GM21529 (cell line): ENCODE measurements around the gene POC1B.

Experiments
- ATAC-seq: cut with Tn5 transposase; IDR thresholded peaks from one replicate; pipeline ENCODE4 v1.9.1; 2021; ENCODE audit not compliant: unreplicated experiment

POC1B gene

DNA sequence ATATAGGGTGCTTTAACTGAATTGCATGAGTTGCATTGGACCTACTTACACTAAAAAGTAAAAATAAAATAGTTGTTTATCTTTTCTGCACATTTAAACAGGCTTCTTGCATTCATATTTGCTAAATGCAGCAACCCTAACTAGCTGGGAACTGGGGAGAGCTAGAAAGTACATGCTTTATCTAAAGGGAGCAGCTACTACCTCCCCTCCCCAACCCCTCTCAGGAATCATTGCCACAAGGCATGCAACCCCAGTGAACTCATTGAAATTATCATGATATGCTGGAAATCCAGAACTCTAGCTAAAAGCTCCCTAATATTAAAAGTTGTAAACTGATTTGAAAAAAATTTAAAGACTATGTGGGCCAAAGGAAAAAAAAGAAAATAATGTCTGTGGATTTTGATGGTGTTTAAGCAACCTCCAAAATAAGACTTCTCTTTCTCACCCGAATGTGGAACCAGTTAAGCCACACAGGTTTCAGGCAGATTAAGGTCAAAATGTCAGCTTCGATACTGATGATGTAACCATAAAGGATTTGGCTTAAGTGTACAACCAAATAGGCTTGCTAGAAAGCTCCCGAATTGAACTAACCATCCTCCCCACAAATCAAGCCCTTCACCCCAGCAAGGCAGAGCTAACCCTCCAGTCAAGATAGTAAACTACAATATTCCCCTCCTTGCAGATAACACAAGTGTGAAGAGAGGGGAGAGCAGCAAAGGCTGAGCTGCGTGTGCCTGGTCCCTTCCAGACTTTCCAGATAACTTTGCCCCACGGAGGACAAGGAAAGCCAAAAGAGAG is 13.8 kb upstream of the POC1B start:
- no peak for ATAC-seq

GRCh38 chr12:89538897-89539296 is 13.1 kb upstream of the POC1B start:
- no peak for ATAC-seq

GRCh38 chr12:89537389-89537788 is 11.5 kb upstream of the POC1B start:
- no peak for ATAC-seq

DNA sequence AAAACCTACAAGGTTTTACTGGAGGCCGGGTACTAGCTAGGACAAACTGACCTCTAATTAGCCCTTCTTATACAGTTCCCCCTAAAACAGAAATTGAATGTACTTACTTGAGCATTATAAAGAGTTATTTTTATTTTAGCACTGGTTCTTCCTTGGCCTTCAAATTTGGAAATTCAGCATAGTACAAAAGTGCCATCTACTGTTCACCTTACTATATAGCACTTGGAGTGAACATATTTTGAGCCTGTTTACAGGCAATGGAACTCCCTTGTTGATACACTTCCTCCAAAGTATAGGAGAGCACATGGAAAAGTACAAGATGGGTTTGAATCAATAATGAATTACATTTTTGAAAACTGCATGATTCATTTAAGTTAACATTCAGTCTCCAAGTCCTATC is 3.9 kb upstream of the POC1B start:
- ATAC-seq: no peak

- no peak for ATAC-seq
Observed at GRCh38 chr12:89528434-89528833, 2.6 kb upstream of the POC1B start.

DNA sequence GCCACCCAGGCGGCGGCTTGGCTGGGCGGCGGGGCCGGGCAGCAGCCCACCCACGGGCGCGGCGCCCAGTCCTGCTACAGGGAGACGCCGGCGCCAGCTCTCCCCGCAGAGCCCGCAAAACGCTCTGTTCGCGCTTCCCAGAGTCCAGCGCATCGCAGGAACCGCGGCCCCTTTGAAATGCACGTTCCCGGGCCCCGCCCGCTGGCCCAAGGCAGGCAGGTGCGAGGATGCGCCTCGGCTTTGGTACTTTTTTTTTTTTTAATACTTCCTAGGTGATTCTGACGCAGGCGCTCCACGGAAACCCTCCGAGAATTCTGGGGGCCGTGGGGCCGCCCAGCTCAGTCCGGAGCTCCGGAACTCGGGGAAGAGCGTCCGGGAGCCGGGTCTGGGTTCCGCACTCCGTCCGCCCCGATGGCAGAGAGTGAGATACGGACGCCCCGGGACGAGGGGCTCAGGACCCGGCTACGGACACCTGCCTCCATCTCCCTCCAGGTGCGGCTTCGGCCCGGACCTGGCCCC is 483 bp downstream of the POC1B start:
- peak; percentile 33 for ATAC-seq

- peak; percentile 68 for ATAC-seq
Observed at GRCh38 chr12:89524541-89525304, 1.1 kb downstream of the POC1B start, which contains the start of gene GALNT4. TSS of gene GALNT4 (minus strand) at chr12:89524796. CDS start at chr12:89524549, 247 bp downstream.

DNA sequence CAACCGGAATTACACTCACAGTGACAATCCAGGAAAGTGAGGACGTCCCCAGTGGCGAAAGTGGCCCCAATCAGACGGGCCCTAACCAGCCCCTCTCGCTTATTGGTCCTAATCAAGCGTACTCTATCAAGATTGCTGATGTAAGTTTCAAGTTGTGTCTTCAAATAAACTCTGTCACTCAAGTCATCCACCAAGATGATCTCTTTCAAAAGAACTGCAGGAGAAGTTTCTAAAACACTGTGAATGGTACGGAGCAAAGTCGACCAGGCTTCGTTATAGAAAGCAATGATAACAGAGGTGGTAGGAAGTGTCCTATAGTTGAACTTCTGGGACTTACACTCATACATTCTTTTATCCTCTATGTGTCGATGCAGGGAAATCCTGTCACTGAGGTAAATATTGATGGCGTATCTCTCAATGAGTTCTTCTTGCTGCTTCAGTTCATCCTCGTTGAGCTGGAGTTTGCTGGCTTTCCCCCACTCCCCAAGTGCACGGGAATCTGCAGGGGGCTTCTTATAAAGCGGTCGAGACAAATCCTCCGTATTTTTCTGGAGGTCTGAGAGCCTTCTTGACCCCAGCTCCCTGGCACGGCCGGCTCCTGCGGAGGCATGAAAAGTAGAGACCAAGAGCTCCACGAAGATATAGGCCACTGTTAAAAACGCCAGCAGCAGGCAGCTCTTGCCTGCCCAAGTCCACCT is 1.9 kb downstream of the POC1B start:
- no peak for ATAC-seq

DNA sequence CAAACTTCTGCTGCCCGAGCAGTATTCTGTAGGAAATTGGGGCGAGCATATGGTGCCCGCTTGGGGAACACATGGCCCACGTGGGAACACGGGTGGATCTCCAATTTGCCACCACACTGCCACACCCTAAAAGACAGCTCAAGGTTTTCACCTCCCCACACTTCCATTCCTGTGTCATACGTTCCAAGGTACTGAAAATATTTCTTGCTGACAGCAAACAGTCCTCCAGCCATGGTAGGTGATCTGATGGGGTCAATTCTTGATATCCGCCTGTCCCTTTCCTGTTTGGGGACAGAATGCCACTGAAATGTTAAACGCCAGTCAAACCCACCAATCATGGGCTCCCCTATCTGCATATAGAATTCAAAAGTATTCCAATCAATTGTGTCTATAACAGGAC is 2.5 kb downstream of the POC1B start:
- ATAC-seq: no peak

- no peak for ATAC-seq
Observed at GRCh38 chr12:89521364-89522223, 4.3 kb downstream of the POC1B start.

DNA sequence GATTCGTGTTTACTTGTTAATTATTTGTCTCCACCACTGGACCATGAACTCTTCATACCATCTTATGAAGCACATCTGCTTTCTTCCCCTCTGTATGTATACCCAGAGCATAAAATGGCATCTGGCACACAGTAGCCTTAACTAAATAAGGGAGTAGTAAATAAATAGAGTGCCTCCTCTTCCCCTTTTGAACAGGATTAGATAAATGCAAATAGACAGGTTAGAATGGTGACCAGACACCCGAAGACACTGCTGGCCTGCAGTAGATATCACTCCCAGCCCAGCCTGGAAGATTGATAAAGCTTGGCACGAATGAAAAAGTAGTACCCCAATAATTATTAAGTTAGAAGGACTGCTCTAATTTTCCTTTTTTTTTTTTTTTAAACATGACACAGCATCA is 8.1 kb downstream of the POC1B start:
- ATAC-seq: no peak

GRCh38 chr12:89516633-89517032 is 9.2 kb downstream of the POC1B start:
- ATAC-seq: no peak

DNA sequence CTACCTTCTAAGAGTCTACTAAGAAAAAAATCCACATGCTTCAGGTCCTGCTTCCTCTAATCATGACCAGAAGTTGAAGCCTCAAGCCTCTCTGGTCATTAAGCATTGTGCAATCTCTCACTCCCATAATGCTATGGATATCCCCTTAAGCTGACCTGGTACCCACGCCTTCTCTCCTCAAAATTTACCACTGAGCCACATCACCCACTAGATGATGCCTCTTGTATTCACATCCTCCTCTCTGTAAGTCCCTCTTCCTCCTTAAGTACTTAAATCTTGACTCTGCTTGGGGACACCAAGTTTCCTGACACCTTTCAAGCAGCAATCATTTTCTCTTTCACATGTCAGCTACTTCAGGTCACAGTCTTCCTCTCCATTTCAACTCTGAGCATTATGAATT is 11.1 kb downstream of the POC1B start:
- ATAC-seq: peak; percentile 86

GRCh38 chr12:89513544-89513943 is 12.3 kb downstream of the POC1B start:
- no peak for ATAC-seq

DNA sequence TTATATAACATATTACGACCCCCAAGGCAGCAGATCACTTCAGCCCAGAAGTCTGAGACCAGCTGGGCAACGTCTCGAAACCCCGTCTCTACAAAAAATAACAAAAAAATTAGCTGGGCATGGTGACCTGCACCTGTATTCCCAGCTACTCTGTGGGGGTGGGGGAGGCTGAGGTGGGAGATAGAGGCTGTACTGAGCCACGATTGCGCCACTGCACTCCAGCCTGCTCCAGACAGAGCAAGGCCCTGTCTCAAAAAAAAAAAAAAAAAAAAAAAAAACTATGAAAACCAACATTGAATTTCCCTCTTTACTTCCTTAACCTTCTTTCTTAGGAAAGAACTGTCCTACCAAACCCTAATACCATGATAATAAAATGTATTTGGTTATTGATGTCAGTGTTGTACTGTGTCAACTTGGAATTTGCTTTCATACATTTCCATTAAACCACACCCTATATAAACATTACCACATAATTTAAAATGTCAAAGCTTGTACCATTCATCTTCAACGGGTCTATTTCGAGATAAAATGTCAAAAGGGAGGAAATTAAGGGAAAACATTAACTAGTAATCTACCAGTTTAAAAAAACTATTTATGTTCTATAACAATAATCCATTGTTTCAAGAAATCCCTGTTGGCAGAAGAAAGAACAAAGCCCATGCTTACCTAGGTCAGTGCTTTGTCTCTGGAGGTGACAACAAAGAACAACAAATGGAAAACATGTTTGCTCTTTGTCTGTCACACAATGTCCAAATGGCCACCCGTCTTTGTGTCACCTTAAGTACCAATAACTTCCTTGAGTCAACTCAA is 18.6 kb downstream of the POC1B start:
- no peak for ATAC-seq

DNA sequence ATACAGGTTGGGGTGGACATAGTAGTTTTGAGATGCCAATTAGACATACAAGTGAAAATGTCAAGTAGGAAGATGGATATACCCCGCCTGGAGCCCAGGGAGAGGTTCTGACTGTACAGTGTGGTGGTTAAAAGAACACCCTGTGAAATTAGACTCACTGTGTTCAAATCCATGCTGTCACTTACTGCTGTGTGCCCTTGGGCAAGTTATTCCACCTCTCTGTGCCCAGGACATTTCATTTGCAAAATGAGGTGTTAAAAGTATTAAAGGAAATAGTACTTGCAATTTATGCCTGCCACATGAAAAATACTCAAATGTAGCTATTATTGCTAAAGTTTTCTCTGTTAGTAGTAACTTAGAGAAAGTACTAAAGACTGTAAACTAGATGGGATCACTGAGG is 19.8 kb downstream of the POC1B start:
- no peak for ATAC-seq

- ATAC-seq: no peak
Observed at GRCh38 chr12:89504560-89505346, 21.1 kb downstream of the POC1B start.

GRCh38 chr12:89501793-89502192 is 24.1 kb downstream of the POC1B start:
- ATAC-seq: no peak

GRCh38 chr12:89499857-89500256 is 26.0 kb downstream of the POC1B start:
- ATAC-seq: no peak
